GM19025 (cell line): ENCODE data around the gene TYW1.
"Not testable (repeated sequence)": the region's sequence is repeated elsewhere in the genome, so short reads cannot be mapped to it uniquely, and the experiment has no call there.

Experiments used
- ATAC-seq: cut with Tn5 transposase; IDR thresholded peaks from one replicate; pipeline ENCODE4 v1.9.1; 2021; ENCODE audit warnings: mild to moderate bottlenecking, low read depth, moderate library complexity; ENCODE audit not compliant: unreplicated experiment

TYW1 gene, protein sequence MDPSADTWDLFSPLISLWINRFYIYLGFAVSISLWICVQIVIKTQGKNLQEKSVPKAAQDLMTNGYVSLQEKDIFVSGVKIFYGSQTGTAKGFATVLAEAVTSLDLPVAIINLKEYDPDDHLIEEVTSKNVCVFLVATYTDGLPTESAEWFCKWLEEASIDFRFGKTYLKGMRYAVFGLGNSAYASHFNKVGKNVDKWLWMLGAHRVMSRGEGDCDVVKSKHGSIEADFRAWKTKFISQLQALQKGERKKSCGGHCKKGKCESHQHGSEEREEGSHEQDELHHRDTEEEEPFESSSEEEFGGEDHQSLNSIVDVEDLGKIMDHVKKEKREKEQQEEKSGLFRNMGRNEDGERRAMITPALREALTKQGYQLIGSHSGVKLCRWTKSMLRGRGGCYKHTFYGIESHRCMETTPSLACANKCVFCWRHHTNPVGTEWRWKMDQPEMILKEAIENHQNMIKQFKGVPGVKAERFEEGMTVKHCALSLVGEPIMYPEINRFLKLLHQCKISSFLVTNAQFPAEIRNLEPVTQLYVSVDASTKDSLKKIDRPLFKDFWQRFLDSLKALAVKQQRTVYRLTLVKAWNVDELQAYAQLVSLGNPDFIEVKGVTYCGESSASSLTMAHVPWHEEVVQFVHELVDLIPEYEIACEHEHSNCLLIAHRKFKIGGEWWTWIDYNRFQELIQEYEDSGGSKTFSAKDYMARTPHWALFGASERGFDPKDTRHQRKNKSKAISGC

DNA sequence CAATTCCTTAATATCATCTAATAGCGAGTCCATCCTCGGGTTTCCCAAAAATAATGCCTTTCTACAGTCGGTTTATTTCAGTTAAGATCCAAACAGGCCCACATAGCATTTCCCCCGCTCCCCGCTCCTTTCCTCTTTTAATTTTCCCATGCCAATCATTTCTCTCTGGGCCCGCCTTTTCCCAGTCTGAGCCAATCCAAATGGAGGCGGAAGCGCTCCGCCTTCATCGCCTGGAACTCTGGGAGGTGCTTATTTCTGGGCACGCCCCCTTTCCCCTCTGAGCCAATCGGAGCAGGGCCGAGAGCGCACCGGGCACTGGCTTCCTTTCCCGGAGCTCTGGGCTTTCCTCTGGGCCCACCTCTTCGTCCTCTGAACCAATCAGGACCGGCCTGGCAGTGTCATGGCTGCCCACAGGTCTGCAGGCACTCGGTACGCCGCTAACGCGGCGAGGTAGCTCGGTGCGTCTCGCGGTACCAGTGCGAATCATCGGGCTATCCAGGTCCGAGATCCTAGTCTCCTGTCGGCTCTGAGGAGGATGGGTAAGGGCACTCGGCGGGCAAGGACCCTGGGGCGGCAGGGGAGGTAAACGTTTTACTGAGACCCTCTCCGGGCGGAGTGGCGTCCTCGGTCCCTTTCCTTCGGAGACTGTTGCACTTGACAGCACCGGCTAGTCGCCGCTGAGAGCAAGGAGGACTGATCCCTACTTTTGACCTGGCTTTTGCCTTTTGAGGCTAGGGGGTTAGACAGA lies at the start of gene TYW1:
Gene TYW1 (plus strand): TSS at position 390 of the 748 bp plus-strand sequence. CDS start 146 bp downstream, at position 536.
- ATAC-seq, result peak; percentile 89

DNA sequence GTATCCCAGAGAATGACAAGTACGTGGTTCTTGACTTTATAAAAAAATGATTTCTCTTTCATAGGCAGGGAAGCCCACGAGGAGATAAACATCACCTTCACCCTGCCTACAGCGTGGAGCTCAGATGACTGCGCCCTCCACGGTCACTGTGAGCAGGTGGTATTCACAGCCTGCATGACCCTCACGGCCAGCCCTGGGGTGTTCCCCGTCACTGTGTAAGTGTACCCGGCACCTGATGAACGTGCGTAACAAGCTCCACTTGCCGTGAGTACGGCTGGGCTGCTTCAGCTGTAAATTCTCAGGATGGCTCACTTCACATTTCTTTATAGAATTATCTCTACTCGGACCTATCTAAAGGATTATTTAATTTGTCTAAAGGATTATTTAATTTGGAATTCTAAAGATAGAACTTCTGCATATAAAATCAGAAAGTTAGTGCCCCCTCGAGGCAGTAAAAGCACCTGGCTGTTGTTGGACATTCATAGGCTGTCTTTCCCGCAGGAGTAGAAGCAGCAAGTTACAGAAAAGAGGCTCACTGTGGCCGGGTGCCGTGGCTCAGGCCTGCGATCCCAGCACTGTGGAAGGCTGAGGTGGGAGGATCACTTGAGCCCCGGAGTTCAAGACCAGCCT lies 48.0 kb upstream of the TYW1 start:
- no peak for ATAC-seq

DNA sequence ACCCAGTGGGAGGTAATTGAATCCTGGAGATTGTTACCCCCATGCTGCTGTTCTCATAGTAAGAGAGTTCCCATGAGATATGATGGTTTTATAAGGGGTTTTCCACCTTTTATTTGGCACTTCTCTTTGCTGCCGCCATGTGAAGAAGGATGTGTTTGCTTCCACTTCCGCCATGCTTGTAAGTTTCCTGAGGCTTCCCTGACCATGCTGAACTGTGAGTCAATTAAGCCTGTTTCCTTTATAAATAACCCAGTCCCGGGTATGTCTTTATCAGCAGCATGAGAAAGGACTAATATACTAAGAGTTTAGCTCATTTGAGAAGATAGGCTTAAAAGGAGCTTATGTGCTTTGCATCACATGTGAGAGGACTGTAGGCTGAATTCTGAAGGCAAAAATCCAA lies 46.3 kb upstream of the TYW1 start:
- no peak for ATAC-seq

DNA sequence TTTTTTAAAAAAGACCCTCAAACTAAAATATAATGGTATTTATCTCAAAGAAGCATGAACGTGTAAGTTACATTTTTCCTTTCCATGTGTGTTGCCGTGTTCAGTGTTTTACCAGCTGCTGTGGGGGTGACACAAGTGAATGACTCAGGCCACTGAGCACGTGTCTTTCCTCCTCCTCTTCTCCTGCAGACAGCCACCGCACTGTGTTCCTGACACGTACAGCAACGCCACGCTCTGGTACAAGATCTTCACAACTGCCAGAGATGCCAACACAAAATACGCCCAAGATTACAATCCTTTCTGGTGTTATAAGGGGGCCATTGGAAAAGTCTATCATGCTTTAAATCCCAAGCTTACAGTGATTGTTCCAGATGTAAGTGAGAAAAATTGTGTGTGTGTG lies 45.9 kb upstream of the TYW1 start:
- ATAC-seq, result no peak

DNA sequence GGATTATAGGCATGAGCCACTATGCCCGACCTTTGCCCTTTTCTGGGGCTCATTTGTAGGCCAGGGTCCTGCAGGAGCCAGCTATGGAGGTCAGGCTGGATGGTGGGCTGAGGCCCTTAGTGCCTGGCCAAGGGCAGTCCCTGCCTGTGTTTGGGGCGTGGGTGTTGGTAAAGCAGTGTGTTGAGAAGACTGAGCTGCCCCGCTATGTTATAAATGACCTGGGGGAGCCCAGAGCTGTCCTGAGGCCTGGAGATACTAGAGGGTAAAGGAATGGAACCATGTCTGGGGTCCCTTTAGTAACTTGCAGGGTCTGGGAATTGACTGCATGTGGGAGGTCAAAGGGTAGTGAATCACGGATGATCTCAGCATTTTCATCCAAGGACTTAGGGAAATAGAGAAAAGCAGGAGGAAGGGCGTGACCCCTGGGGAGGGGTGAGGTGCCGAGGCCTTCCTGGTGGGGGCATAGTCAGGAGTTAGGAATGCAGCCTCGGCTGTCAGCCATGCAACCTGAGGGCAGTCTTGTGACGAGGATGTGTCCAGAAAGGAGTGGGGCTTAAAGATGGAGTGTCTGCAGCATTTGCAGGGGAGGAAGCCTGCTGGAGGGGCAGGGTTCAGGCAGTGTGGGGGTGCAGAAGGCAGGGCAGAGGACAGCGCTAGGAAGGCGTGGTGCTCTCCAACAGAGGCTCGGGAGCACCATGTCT lies 44.1 kb upstream of the TYW1 start:
- ATAC-seq, result no peak

DNA sequence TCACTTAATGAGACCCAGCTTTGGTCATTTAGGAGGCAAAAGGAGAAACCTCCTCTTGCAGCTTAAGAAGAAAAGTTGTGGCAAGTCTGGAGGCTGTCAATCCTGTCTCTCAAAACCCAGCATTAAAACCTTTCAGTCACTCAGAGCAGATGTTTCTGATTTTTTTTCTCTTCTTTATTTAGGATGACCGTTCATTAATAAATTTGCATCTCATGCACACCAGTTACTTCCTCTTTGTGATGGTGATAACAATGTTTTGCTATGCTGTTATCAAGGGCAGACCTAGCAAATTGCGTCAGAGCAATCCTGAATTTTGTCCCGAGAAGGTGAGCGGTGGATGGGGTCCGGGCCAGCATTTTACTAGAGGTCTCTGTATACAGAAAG lies 43.6 kb upstream of the TYW1 start:
- ATAC-seq, result no peak

DNA sequence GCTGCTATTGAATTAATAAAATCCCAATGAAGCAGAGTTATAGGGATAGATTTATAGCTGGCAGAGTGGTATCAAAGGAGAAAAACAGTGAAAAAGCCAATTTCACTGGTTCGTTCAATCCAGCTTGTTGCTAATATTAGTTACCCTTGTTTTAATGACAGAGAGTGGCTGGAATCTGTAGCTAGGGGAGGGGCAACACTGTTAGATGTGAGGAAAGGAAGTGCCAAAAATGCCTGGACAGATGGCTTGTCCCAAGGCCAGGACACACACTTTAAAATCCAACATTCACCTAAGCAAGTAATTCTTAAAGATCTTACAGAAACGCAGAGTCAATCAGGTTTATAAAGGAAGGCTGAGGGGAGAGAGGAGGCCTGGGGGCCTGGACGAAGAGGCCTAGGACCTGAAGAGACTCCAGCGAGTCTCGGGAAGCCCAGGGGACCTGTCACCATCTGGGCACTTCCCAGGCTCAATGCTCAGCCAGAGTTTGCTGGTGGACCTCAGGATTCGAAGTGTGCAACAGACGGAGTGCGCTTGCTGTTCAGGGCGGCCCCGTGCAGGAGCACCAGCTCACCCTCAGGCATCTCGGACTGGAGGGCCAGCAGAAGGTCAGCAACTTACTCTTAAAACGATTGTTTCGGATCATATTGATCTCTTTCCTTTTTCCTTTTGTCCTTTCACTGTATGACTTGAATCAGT lies 38.9 kb upstream of the TYW1 start:
- ATAC-seq, result no peak

DNA sequence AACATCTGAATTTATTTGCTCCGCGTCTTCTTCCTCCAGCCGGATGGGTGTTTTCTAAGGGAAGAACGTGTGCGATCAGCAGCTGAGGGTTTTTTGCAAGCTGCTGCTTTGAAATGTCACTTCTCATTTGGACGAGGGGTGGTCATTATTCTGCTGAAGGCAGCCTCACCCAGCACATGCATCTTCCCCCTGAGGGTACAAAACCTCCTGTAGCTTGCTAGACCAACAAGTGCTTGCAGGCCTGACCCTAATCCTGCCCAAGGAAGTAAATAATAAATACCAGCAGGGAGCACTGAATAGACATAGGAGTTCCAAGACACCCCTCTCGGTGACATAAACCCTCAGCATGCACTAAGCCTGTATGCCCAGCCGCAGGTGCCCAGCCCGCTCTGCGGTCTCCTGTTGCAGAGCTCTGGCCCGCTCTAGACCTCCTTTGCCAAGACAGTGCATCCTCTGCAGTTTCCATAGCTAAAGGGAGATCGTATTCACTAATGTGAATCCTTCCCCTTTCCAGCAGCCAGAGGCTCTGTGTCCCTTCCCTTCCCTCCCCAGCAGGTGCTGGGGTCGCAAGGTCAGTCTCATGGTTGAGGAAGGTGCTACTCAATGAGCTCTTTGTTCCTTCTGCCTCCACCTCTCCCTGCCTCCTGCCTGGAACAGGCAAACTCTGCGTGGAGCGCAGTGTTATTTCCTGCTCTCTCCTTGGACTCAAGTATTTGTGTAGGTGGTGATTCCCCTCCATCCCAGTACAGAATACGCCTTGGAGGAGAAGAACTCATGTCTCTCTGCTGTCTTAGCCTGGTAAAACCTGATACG lies 37.9 kb upstream of the TYW1 start:
- ATAC-seq, result no peak

DNA sequence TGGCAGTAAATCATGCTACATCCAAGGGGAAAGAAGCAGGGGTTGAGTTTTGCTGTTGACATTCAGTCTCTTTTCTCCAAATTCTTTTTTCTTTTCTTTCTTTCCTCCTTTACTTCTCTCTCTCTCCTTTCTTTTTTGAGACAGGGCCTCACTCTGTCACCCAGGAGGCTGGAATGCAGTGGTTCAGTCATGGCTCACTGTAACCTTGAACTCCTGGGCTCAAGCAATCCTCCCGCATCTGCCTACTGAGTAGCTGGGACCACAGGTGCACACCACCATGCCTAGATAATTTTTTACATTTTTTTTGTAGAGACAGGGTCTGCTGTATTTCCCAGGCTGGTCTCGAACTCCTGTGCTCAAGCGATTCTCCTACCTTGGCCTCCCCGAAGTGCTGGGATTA lies 36.4 kb upstream of the TYW1 start:
- no peak for ATAC-seq

DNA sequence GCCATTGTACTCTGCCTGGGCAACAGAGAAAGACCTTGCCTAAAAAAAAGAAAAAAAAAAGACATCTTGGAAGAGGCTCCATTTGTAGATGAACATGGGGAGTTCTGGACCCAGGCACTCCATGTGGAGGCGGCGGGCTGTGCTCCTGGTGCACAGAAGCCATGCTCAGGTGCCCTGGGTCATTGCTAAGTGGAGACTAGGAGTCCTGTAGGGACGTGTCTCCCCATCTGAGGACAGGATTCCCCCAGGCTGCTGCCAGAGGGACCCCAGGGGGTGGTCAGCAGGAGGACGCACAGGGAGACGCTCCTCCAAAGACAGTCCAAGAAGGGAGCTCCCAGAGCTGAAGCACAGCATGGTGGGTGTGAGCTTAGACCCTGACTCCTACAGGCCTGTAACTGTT lies 35.5 kb upstream of the TYW1 start:
- ATAC-seq, result no peak

DNA sequence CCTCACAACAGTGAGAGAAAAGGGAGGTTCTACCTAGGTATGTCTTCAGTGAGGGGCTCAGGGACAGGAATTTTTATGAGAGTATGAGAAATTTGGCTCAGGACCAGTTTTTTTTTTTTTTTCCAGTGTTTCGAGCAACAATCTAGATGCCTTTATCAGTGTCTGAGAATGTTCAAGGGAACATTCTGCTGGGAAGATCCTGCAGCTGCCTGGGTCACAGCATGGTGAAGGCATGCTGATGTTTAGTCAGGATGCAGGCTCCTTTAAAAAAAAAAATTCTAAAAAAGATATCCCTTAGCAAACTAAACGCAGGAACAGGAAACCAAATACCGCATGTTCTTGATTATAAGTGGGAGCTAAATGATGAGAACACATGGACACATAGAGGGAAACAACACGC lies 32.2 kb upstream of the TYW1 start:
- ATAC-seq, result no peak

DNA sequence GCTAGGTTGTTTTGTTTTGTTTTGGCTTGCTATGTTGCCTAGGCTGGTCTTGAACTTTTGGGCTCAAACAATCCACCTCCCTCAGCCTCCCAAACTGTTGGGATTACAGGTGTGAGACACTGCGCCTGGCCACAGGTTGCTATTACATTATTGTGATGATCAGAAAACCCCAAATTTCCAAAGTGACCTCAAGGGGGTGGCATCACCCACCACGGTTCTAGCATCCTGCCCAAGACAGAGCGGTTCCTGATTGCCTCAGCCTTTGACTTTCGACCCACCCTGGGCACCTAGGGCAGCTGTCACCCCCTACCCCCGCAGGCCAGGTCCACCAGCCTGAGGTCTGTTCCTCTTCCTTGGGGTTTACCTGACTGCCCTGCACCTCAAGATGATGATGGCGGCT lies 29.6 kb upstream of the TYW1 start:
- ATAC-seq, result no peak

DNA sequence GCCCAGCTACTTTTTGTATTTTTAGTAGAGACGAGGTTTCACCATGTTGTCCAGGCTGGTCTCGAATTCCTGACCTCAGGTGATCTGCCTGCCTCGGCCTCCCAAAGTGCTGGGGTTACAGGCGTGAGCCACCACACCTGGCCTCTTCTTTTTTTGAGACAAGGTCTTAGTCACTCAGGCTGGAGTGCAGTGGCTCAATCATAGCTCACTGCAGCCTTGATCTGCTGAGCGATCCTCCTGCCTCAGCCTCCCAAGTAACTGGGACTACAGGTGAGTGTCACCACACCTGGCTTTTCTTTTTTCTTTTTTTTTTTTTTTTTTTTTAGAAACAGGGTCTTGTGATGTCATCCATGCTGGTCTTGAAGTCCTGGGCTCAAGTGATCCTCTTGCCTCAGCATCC lies 27.6 kb upstream of the TYW1 start:
- not testable (repeated sequence) for ATAC-seq

DNA sequence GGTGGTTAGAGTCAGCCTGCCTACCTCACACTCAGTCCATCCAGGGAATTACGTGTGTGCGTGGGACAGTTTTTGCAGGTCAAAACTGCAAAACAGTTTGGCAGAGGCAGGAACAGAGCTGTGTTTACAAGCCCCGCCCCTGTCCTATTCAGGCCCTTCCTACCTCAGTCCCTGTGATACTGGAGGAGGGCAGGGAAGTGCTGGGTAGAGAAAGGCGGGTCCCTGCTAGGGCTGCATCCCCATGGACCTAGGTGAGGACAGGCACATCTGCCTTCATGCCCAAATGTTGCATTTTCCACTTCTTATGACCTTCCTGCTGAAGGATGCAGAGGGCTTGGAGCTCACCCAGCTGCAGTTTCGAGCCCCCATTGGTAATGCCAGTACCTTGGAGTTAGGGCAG lies 26.3 kb upstream of the TYW1 start:
- ATAC-seq, result no peak

DNA sequence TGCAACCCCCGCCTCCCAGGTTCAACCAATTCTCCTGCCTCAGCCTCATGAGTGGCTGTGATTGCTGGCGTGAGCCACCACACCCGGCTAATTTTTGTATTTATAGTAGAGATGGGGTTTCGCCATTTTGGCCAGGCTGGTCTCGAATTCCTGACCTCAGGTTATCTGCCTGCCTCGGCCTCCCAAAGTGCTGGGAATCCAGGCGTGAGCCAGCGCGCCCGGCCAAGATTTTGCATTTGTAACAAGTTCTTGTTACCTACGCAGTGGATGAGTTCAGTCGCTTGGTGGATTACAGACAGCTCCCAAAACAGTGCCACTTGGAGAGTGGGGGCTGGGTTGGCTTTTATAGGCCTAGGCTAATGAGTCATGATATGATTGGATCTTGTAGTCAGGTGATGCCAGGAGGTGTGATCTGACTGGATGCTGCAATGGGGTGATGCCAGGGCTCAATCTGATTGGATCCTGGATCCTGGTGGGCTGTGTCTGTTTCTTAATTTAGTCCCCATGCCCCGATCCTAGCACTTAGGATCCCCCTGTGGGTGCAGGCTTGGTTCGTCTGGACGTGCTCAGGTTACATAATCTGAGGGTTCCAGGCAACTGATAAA lies 21.5 kb upstream of the TYW1 start:
- no peak for ATAC-seq

DNA sequence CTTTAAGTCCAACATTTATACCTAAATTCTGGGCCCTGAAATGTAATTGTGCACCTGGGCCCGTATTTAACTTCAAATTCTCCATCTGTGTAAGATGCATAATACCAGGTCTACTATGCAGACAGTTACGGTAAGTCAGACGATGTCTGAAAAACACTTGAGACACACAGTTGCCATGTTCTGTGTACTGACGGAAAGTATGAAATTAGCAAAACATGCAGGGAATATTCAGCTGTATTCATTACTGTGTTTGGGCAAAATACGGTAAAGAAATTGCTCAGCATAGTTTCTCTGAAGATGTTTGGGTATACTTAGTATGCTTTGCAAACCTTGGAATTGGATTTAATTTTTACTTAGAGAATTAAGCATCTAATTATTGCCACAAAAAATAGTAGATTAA lies 18.3 kb upstream of the TYW1 start:
- ATAC-seq, result not testable (repeated sequence)

DNA sequence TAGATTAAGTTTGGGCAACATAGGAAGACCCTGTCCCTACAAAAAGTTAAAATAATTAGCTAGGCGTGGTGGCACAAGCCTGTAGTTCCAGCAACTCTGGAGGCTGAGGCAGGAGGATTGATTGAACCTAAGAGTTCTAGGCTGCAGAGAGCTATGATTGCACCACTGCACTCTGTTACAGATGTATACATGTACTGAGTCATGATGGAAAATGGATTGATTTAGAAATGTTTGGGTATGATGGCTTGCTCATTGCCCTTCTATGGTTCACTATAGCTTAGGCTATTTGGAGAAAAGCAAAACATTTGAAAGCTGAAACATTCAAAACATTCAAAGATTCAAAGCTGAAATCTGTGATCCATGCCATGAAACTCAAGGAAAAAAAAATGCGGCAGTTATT lies 17.6 kb upstream of the TYW1 start:
- not testable (repeated sequence) for ATAC-seq

DNA sequence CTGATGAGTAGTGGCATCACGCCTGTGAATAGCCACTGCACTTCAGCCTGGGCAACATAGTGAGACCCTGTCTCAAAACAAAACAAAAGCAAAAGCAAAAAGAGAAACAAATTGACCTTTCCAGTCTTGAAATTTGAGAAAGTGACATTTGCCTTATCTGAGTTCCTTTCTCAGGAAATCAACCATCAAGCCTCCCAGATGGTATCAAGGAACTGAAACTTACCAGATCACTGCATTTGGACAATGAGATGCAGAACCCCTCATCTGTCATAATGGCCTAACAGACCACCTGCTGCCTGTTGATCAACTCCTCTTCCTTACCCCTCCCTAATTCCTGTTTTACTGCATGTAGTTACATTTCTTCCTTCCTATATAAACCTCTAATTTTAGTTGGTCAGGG lies 16.3 kb upstream of the TYW1 start:
- not testable (repeated sequence) for ATAC-seq
